Chondrocyte (in vitro differentiated cells): ENCODE data around the gene PPP1R16B. TPM values are rescaled to one million over a fixed set of nuclear protein-coding genes. Genes with fewer than 3 reads are reported as not detected.

Experiments used
- DNase-seq: peaks from one replicate; pipeline ENCODE4 v3.0.0; 2021; ENCODE audit warnings: mixed read lengths, low spot score
- H3K27ac Mint-ChIP-seq: one replicate; pipeline ENCODE4 v1.8.0; 2021; ENCODE audit warnings: mild to moderate bottlenecking, moderate library complexity, mixed read lengths; ENCODE audit not compliant: unreplicated experiment
- H3K27me3 Mint-ChIP-seq: 2 replicates; pipeline ENCODE4 v1.8.0; 2021; ENCODE audit warnings: low read depth, mixed read lengths
- H3K36me3 Mint-ChIP-seq: 2 replicates; pipeline ENCODE4 v1.8.0; 2021; ENCODE audit warnings: low read depth, mixed read lengths
- H3K4me1 Mint-ChIP-seq: 2 replicates; pipeline ENCODE4 v1.8.0; 2021; ENCODE audit warnings: low read depth, mild to moderate bottlenecking, mixed read lengths
- H3K4me3 Mint-ChIP-seq: one replicate; pipeline ENCODE4 v1.8.0; 2021; ENCODE audit warnings: mild to moderate bottlenecking, moderate library complexity, mixed read lengths; ENCODE audit not compliant: unreplicated experiment
- H3K9me3 Mint-ChIP-seq: 2 replicates; pipeline ENCODE4 v1.8.0; 2021; ENCODE audit warnings: low read depth, mixed read lengths
- CTCF ChIP-seq: fragments of 200-600 bp; sonication (generic); IDR thresholded peaks from 2 replicates; pipeline ENCODE4 v1.5.0; 2021; ENCODE audit warnings: antibody characterized with exemption, mild to moderate bottlenecking, moderate library complexity
- total RNA-seq: library from RNA; stranded (reverse); gene quantifications from 3 replicates; pipeline ENCODE4 v1.2.1, GENCODE V29; 2021

The PPP1R16B gene
- total RNA-seq, 1 donor from 2014 or later: not detected

- Mint-ChIP-seq H3K36me3 (no peaks in the 10 kb centered on the region), H3K4me3 (no peak overlapping the region), H3K27ac (no peak overlapping the region), H3K4me1 (no peaks in the 10 kb centered on the region), H3K9me3 (no peaks in the 10 kb centered on the region), H3K27me3 (peaks cover 18% of the 10 kb centered on the region)
- TF ChIP-seq CTCF: no peak
- no peak for DNase-seq
Measured at GRCh38 chr20:38833154-38833856, 27.8 kb downstream of the PPP1R16B start.

- Mint-ChIP-seq H3K9me3 (no peaks in the 10 kb centered on the region), H3K4me3 (no peak overlapping the region), H3K27me3 (peaks cover 18% of the 10 kb centered on the region), H3K36me3 (no peaks in the 10 kb centered on the region), H3K27ac (no peak overlapping the region), H3K4me1 (no peaks in the 10 kb centered on the region)
- no peak for TF ChIP-seq CTCF
- DNase-seq: no peak
Measured at GRCh38 chr20:38833857-38834164, 28.3 kb downstream of the PPP1R16B start.

GRCh38 chr20:38834868-38835267 lies 29.4 kb downstream of the PPP1R16B start:
- Mint-ChIP-seq H3K36me3 (no peaks in the 10 kb centered on the region), H3K27me3 (peaks cover 26% of the 10 kb centered on the region), H3K4me3 (no peak overlapping the region), H3K9me3 (no peaks in the 10 kb centered on the region), H3K27ac (no peak overlapping the region), H3K4me1 (no peaks in the 10 kb centered on the region)
- no peak for DNase-seq
- no peak for TF ChIP-seq CTCF

GRCh38 chr20:38835792-38836191 lies 30.3 kb downstream of the PPP1R16B start:
- H3K9me3 Mint-ChIP-seq: no peaks in the 10 kb centered on the region
- no peak for TF ChIP-seq CTCF
- DNase-seq: no peak
- no peak overlapping the region for H3K27ac Mint-ChIP-seq
- H3K36me3 Mint-ChIP-seq: no peaks in the 10 kb centered on the region
- H3K4me1 Mint-ChIP-seq: no peaks in the 10 kb centered on the region
- H3K27me3 Mint-ChIP-seq: peaks cover 32% of the 10 kb centered on the region
- H3K4me3 Mint-ChIP-seq: no peak overlapping the region

GRCh38 chr20:38836991-38837390 lies 31.5 kb downstream of the PPP1R16B start:
- no peak overlapping the region for H3K27ac Mint-ChIP-seq
- no peak for DNase-seq
- no peak overlapping the region for H3K4me3 Mint-ChIP-seq
- H3K4me1 Mint-ChIP-seq: no peaks in the 10 kb centered on the region
- H3K27me3 Mint-ChIP-seq: peaks cover 33% of the 10 kb centered on the region
- H3K36me3 Mint-ChIP-seq: no peaks in the 10 kb centered on the region
- TF ChIP-seq CTCF: no peak
- H3K9me3 Mint-ChIP-seq: no peaks in the 10 kb centered on the region
